HG03025 (cell line): ENCODE data around the gene CDC6.

Source experiments
- ATAC-seq: cut with Tn5 transposase; IDR thresholded peaks from one replicate; pipeline ENCODE4 v1.9.1; 2021; ENCODE audit warnings: mild to moderate bottlenecking, moderate library complexity; ENCODE audit not compliant: unreplicated experiment, low FRiP score

The CDC6 gene

GRCh38 chr17:40309949-40310510 lies 22.4 kb downstream of the CDC6 start:
- ATAC-seq = no peak

DNA sequence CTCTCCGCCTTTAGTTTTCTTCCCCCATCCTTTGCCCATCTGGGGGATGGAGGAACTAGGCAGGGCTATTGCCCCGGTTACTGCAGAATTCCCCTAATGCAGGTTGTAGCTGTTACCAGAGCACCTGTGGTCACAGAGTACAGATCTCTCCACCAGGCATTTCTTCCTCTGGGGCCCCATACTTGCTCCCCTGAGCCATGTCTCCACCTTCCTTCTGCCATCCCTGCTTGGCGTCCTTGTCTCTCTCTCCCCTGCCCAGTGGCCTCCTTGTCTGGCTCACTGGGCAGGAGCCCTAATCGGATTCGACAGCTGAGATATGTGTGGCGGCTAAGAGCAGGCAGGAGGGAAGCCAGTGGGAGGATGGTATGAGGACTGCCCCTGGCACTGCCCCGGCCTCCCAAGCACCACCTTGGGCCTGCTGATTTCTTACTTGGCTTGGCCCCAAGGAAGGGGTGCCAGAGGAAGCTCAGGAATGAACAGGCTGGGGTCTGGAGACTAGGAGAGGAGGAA lies 23.3 kb downstream of the CDC6 start:
- ATAC-seq = no peak

DNA sequence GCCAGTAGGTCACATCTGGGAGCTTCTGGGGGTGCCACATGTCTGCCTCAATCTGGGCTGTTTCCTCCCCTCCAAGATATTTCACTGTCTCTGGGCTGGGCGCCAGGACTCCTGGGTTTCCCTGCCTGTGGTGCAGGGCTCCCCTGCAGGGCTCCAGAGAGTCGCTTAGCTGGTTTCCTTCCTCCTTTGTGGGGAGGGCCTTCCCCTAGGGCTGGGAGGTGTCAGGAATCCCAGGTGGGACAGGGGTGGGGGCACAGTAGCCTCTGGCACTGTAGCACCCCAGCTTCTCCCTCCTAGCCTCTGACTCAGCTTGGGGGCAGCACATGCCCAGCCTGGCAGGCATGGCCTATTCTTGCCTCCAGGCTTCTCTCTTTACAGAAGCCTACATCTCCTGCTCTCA lies 23.9 kb downstream of the CDC6 start:
- ATAC-seq = no peak

- ATAC-seq = no peak
These were observed 24.6 kb downstream of the CDC6 start for GRCh38 chr17:40312131-40312731.

DNA sequence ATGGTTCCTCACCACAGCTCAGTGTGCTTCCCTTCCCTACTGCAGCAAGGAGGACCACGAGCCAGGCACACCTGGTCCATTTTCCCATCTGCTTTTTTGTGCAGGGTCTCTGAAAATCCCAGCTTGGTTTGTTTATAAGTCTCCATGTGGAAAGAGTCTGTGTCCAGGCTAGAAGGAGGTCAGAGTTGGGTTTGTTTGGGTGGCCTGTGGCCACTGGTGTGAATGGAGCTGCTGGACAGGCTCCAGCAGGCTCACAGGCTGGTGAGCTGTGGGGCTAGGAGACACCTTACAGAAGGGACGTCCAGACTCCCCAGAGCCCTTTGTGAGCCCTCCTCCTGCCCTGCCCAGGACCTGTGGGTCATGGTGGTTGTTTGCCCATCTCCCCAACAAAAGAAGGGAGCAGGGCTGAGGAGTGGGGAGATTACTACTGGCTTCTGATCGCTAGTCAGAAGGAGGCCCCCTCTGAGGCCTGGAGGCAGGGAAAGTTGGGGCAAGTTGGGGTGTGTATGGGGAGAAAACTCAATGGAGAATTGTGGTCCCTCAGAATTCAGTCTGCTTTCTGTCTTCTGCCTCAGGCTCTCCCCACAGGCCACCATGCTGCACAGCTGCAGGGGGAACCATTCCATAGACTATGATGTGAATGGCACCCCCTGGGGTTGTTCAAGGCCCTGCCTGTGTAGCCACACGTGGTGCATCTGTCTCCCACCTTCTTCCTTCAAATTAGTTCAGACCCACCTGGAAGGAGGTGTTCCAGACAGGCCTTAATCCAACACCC lies 25.4 kb downstream of the CDC6 start:
- ATAC-seq = no peak

GRCh38 chr17:40313668-40314583 lies 26.2 kb downstream of the CDC6 start:
- no peak for ATAC-seq

- no peak for ATAC-seq
These were observed 26.9 kb downstream of the CDC6 start for GRCh38 chr17:40314584-40314956.

DNA sequence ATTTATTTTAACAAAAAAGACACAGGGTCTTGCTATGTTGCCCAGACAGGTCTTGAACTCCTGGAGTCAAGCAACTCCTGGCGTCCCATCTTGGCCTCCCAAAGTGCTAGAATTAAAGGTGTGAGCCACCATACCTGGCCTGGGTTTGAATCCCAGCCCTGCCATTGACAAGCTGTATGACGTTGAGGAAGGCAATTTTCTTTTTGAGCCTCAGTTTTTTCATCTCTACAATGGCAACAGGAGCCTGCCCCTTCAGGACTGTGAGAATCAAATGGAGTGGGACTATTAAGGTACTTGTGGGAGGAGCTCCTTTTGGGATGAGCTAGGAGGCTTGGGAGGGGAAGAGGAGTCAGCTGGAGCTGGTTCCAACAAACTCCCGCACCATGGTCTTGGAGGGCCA lies 27.5 kb downstream of the CDC6 start:
- no peak for ATAC-seq

DNA sequence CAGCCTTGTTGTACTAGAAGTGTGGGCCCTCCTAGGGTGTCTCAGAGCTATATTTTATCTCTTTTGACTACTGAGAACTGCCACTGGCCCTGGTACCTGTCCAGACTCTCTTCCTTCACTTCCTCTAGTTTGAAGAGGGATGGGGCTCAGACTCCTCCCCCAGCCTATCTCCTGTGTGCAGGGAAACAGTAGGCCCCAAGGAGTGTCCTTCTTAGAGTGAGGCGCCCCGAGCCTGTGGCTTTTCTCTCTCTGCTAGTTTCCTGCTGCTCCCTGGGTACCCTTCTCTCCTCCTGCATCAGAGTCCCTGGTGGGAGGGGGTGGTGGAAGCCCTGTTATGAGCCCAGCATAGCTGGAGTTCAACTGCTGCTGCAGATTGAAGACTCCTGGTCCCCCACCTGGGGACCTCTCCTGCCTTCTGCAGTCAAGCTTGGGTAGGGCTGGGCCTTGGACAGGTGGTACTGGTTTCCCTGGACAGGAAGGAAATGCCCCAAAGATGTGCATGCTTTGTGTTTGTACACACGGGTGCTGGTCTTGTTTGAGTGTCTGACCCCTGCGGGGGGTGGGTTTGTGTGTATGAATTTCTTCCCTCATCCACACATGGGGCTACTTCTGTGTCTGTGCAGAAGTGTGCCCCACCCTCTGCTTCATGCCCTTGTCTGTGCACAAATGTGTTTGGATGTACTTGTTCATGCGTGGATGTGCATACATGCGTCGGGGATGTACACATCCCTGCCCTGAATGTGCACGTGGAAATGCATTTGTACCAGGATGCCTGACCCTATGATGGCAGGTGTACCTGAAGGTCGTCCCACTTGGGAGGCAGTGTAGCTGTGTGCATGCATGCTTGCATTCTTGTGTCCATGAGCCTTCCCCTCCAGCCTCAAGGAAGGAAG lies 28.2 kb downstream of the CDC6 start:
- no peak for ATAC-seq

DNA sequence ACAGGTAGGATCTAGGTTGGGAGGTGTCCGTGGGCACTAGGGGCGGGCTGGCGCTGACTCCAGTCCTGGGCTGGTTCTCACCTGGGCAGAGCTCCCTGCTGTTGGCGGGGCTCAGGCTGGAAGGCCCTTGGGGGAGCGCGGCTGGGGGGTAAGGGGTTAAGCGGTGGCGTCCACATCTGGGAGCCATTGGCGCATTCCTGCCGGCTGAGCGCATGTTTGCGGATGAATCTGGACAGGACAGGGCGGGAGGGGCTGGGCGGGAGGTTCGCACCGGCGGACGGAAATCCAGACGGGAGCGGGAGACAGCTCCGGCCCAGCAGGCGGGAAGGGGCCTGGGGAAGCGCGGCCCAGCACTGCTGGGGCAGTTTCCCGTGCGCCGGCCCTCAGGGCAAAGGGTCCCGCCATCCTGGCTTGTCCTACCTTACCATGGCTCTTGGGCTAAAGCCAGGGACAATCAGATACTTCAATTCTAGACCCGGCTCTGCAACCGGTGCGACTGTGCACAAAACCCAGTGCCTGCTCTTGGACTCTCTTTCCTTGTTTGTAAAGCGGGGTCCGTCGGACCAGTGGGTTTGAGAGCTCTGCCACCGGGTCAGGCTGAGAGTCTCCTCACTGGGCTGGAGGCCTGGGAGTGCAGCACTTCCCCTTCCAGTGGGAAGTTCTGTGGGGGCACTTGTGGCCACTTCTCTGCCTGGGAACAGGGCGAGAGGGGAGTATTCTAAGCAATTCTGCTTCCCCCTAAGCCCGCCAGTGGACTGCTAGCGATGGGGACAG lies 29.1 kb downstream of the CDC6 start:
- ATAC-seq = no peak

DNA sequence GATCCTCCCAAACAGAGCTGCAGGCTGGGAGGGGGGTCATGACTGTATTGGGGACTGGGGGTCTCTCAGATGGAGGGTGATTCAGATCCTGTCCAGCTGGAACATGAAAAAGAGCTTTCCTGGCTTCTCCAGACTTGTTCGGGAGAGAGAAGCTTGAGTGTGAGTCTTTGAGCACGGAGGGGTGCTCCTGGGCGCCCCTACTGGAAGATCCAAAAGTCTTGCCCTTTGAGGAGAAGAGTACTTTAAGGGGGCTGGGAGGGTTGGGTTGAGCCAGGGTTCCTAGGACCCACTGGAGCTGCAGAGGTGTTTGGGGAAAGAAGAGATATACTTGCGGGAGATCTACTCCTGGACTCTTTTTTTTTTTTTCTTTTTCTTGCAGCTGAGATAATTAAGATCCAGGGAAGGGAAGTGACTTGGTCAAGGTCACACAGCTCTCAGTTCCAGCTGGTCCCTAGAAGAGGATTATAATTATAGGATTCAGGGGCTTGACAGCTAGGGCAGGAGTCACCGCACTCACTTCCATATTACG lies 29.7 kb downstream of the CDC6 start:
- ATAC-seq = no peak

GRCh38 chr17:40317880-40318829 lies 30.5 kb downstream of the CDC6 start:
- ATAC-seq = peak; percentile 43

GRCh38 chr17:40318830-40319391 lies 31.2 kb downstream of the CDC6 start:
- ATAC-seq = no peak

GRCh38 chr17:40319651-40320540 lies 32.2 kb downstream of the CDC6 start:
- ATAC-seq = no peak

- no peak for ATAC-seq
These were observed 33.3 kb downstream of the CDC6 start for GRCh38 chr17:40320756-40321523.

GRCh38 chr17:40321524-40321929 lies 33.8 kb downstream of the CDC6 start:
- ATAC-seq = no peak
